HUES6 (cell line): ENCODE measurements around the gene PKIG.
"Not testable (repeated sequence)": the region's sequence is repeated elsewhere in the genome, so short reads cannot be mapped to it uniquely, and the experiment has no call there.

ENCODE experiments used
- H3K27ac ChIP-seq: 2 replicates; pipeline ENCODE4 v1.7.0; 2013; ENCODE audit warnings: low read depth, mild to moderate bottlenecking, low read length, inconsistent platforms
- H3K27me3 ChIP-seq: 2 replicates; pipeline ENCODE4 v1.6.1; 2013; ENCODE audit warnings: low read length; ENCODE audit not compliant: control insufficient read depth, insufficient read depth
- H3K36me3 ChIP-seq: 2 replicates; pipeline ENCODE4 v1.6.1; 2013; ENCODE audit warnings: low read length; ENCODE audit not compliant: control insufficient read depth, insufficient read depth
- H3K4me1 ChIP-seq: 2 replicates; pipeline ENCODE4 v1.6.1; 2013; ENCODE audit warnings: low read length; ENCODE audit not compliant: control insufficient read depth, insufficient read depth
- H3K4me3 ChIP-seq: 2 replicates; pipeline ENCODE4 v1.5.1; 2013; ENCODE audit warnings: low read depth, low read length
- H3K9ac ChIP-seq: one replicate; pipeline ENCODE4 v1.6.1; 2013; ENCODE audit warnings: mild to moderate bottlenecking, low read length
- H3K9me3 ChIP-seq: 2 replicates; pipeline ENCODE4 v1.6.1; 2013; ENCODE audit warnings: low read depth, low read length; ENCODE audit not compliant: control insufficient read depth, insufficient read depth

The PKIG gene

DNA sequence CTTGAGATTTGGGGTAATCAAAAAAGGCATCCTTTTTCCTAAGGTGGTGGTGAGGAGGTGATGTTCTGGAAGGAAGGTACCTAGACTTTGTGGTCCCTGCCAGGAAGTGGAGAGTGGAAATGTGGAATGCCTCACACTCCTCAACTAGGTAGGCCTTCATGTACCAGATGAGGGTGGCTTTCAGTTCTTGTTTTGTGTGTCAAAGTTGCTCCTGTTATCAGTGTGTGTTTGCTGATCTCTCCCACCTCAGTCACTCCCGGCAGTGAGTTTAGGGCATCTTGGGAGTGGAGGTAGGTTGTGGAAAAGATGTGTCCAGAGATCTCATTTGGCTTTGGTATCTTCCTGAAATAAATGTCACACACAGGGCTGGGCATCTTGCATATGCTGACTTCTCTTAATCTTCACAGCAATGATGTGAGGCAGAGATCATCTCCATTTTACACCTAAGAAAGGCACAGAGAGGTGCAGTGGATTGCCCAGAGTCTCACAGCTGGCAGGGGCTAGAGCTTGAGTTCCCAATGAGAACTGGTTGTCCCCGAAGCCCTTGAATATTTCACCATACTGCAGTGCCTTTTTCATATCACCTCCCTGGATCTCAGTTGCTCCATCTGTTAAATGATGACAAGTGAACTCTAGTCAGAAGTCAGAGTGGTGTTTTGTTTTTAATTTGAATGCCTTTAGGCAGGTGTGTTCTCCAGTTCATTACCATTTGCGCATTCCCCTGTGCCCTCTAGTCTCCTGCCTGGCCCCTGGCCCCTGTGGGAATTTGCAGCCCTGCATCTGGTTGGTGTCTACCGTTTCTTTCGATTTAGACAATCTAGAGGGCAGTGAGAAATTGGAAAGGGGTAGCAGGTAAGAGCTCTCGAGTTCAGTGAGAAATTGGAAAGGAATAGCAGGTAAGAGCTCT lies 2.9 kb downstream of the PKIG start:
- Histone ChIP-seq H3K27ac (no peak overlapping the region), H3K9me3 (no peaks in the 10 kb centered on the region), H3K4me3 (no peak overlapping the region), H3K36me3 (peaks cover 4% of the 10 kb centered on the region; the same call in 1 of the 2 replicates), H3K9ac (no peak overlapping the region), H3K4me1 (peaks cover 42% of the 10 kb centered on the region), H3K27me3 (no peaks in the 10 kb centered on the region)

DNA sequence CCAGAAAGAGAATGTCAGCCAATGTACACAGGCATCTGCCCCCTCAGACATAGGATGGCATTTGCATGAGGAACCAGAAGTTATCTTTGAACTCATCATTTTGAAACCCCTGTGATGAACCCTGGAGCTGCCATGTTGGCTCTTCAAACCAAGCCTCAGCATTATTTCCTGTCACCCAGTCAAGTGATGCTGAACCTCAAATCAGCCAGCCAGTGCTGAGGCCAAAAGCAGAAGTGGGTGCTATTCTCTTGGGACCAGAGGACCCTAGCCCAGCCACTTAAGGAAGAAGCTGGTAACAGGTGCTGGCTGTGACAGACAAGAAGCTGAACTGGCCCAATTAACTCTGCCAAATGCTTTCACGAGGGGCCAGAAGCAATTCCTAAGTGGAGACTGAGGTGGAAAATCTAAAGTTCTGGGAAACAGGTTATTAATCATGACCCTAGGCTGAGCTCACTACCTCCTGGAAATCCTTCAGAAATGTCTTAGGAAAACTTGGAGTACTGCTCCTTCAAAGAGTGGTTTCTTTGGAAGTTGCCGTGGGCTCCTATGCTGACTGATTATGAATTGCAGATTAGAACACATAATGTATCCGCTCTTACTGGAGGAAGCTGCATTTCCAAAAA lies 4.0 kb downstream of the PKIG start:
- H3K9me3 ChIP-seq: no peaks in the 10 kb centered on the region
- no peak overlapping the region for H3K4me3 ChIP-seq
- H3K27me3 ChIP-seq: no peaks in the 10 kb centered on the region
- H3K9ac ChIP-seq: no peak overlapping the region
- H3K4me1 ChIP-seq: peaks cover 49% of the 10 kb centered on the region
- peaks cover 11% of the 10 kb centered on the region; the same call in 1 of the 2 replicates for H3K36me3 ChIP-seq
- no peak overlapping the region for H3K27ac ChIP-seq

DNA sequence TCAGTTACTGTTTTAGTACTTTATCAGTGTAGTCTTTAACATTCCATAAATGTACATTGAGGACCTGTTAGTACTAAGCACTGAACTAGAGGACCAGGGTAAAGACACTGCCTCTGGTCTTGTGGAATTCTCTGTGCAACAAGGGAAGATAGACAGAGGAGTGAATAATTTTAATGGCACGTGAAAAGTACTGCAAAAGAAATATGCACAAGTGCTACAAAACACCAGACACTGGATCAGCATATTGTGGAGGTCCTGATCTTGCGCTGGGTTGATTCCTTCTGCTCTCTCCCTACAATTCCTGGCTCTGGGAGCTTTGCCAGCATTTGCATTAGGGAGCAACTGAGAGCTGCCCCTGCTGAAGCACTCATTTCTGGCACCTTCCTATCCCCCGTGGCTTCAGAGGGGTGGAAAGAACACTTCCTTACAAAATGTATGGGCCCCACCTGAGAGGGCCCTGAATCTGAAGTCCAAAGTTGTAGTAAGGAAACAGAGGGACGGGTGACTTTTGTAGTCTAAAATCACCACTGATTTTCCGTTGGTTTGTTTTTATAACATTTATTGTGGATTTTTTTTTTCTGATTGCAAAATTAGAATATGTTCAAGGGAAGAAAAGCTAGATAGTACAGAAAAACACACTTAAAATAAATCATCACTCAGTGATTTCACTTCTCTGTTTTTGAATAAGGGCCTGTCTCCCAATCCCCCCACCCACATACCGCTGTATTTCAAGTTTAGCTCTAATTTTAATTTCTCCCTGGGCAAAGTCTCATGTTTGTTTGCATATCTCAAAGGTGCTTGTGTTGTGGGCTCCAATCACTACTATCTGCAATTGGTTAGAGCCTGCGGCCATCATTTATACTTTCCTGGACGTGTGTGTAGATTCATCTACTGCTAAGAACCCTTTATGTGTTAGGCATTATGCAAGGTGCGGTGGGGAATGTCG lies 4.9 kb downstream of the PKIG start:
- no peak overlapping the region for H3K4me3 ChIP-seq
- H3K4me1 ChIP-seq: peaks cover 40% of the 10 kb centered on the region
- H3K27ac ChIP-seq: no peak overlapping the region
- no peaks in the 10 kb centered on the region for H3K27me3 ChIP-seq
- H3K36me3 ChIP-seq: peaks cover 11% of the 10 kb centered on the region; the same call in 1 of the 2 replicates
- H3K9ac ChIP-seq: no peak overlapping the region
- H3K9me3 ChIP-seq: no peaks in the 10 kb centered on the region

DNA sequence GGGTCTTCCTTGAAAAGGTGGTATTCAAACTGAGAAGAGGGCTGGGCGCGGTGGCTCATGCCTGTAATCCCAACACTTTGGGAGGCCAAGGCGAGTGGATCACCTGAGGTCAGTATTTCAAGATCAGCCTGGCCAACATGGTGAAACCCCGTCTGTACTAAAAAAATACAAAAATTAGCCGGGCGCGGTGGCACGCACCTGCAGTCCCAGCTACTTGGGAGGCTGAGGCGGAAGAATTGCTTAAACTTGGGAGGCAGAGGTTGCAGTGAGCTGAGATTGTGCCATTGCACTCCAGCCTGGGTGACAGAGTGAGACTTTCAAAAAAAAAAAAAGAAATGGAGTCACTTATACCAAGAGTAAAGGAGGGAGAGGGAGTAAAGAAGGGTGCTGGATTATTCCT lies 5.9 kb downstream of the PKIG start:
- H3K9me3 ChIP-seq, H3K4me3 ChIP-seq, H3K27ac ChIP-seq, H3K9ac ChIP-seq, H3K27me3 ChIP-seq: not testable (repeated sequence)
- H3K4me1 ChIP-seq: peaks cover 37% of the 10 kb centered on the region
- H3K36me3 ChIP-seq: peaks cover 13% of the 10 kb centered on the region; the same call in 1 of the 2 replicates

DNA sequence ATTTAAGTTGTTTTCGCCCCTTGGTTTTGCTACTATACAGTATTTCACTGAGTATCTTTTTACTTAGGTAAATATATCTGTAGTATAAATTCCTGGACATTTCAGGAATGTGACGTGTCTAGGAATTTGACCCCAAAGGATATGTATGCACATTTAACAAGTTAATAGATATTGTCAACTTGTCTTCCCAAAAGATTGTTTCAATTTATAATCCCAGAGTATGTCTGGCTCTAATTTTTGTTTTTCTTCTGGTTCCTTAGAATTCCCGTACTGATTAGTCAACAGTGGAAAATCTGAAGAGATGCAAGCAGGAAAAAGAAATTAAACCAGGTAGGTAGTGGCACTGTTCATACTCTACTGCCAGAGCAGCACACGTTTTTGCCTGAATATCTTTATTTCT lies 7.2 kb downstream of the PKIG start:
- Histone ChIP-seq H3K27ac (no peak overlapping the region), H3K9ac (no peak overlapping the region), H3K36me3 (peaks cover 13% of the 10 kb centered on the region; the same call in 1 of the 2 replicates), H3K4me1 (peaks cover 28% of the 10 kb centered on the region), H3K27me3 (no peaks in the 10 kb centered on the region), H3K9me3 (no peaks in the 10 kb centered on the region), H3K4me3 (no peak overlapping the region)

DNA sequence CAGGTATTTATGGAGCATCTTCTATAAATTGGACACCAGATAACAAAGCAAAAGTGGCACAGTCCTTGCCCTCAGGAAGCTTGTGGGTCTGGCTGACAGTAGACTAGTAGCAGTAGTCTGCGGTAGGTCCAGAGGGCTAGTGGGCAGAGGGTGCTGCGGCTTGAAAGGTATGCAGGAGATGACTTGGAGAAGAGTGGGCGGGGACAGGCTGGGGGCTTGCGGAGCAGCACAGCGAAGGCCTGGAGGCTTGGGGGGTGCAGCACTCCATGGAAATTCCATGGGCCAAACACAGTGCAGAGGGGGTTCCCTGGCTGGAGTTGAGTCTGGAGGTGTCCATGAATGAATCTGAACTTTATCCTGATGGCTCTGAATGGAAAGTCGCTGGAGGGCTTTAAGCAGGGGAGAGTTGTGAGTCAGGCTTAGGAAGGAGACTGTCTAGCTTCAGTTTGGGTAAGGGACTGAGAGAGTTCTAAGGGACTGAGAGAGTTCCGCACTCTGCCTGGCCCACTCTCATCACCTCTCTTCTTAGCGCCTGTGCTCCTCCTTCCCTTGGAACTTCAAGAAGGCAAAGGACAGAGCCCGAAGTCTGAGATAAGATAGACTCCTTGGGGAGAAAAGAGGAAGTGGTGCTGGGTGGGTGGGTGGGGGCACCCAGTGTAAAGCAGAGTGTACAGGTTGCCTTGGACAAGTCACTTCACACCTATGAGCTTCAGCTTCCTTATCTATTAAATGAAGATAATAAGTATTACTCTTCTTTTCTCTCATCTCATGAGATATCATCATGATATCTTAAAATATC lies 8.8 kb downstream of the PKIG start:
- Histone ChIP-seq H3K27ac (no peak overlapping the region), H3K36me3 (peaks cover 13% of the 10 kb centered on the region; the same call in 1 of the 2 replicates), H3K4me1 (peaks cover 14% of the 10 kb centered on the region), H3K9ac (no peak overlapping the region), H3K4me3 (no peak overlapping the region), H3K27me3 (no peaks in the 10 kb centered on the region), H3K9me3 (no peaks in the 10 kb centered on the region)

DNA sequence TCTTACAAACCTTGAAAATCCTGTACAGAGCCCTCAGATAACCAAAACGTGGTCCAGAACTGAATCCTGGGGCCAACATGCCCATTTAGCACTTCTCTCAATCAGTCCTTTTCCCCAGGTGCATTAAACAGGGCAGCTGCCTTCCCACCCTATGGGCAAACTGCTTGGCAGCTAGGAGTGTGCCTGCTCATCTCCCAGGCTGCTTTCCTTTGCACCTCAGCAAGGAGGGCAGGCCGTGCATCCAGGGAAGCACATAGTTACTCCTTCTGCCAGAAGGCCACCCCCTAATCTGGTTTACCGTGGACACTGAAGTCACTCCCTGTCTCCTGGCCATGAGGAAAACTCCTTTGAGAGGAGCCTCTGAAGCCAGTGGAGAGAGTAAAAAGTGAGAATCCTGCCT lies 10.0 kb downstream of the PKIG start:
- H3K27me3 ChIP-seq: no peaks in the 10 kb centered on the region
- H3K9me3 ChIP-seq: no peaks in the 10 kb centered on the region
- H3K4me3 ChIP-seq: no peak overlapping the region
- peaks cover 13% of the 10 kb centered on the region; the same call in 1 of the 2 replicates for H3K36me3 ChIP-seq
- H3K9ac ChIP-seq: no peak overlapping the region
- H3K27ac ChIP-seq: no peak overlapping the region
- peaks cover 20% of the 10 kb centered on the region for H3K4me1 ChIP-seq

DNA sequence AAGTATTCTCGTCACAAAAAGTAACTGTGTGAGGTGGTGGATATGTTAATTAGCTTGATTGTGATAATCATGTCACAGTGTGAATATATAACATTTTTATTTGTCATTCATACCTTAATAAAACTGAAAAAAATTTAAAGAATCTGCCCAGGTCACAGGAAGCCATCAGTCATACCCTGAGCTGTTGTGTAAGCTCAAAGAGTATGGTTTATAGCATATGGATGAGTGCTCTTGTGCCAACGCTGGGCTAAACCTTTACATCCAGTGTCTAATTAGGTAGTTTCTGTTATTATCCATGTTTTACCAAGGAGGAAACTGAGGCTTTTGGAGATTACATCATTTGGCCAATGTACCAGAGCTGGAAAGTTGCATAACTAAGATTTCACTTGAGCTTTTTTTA lies 11.4 kb downstream of the PKIG start:
- no peaks in the 10 kb centered on the region for H3K27me3 ChIP-seq
- H3K36me3 ChIP-seq: peaks cover 13% of the 10 kb centered on the region; the same call in 1 of the 2 replicates
- no peak overlapping the region for H3K4me3 ChIP-seq
- H3K9me3 ChIP-seq: no peaks in the 10 kb centered on the region
- H3K4me1 ChIP-seq: peaks cover 34% of the 10 kb centered on the region
- H3K27ac ChIP-seq: no peak overlapping the region
- H3K9ac ChIP-seq: no peak overlapping the region

DNA sequence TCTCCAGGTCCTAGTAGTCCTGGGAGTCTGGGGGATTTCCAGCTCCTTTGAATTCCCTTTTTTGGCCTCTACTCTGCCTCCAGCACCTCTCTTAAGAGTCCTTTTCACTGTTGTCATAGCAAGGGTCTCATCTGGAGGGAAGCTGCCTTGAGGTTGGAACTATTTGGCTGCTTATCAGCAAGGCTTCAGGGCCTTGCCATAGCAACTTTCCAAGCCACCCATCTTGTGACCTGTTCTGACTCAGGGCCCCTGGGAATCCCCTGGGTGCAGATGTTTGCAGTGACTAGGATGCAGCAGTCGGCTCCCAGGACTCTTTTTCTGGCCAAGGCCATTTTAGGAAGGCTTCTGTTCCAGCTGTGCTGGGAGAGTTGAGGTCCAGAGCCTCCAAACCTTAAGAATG lies 12.4 kb downstream of the PKIG start:
- no peaks in the 10 kb centered on the region for H3K9me3 ChIP-seq
- H3K4me3 ChIP-seq: no peak overlapping the region
- H3K27me3 ChIP-seq: no peaks in the 10 kb centered on the region
- H3K36me3 ChIP-seq: peaks cover 13% of the 10 kb centered on the region; the same call in 1 of the 2 replicates
- H3K27ac ChIP-seq: no peak overlapping the region
- H3K9ac ChIP-seq: no peak overlapping the region
- peaks cover 36% of the 10 kb centered on the region for H3K4me1 ChIP-seq

DNA sequence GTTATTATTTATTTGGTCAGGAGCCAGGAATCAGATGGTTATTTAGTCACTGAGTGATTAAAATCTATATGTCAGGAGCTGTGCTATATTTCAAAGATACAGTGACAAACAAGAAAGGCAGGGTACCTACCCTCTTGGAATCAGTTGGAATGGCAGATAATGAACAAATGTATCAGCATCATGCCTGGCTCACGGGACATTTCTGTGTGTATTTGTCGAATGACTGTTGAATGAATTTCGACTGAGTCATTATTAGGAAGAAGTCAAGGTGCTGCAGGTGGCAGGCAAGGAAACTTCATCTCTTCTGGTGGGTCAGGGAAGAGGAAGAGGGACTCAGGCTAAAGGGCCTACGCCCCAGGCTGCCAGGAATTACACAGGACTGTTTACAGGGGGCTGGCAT lies 13.6 kb downstream of the PKIG start:
- H3K36me3 ChIP-seq: 0 out of 2 replicates have a peak, but pooled peaks cover 2% of the 10 kb centered on the region
- H3K27me3 ChIP-seq: no peaks in the 10 kb centered on the region
- H3K9me3 ChIP-seq: no peaks in the 10 kb centered on the region
- H3K9ac ChIP-seq: no peak overlapping the region
- H3K4me1 ChIP-seq: peaks cover 31% of the 10 kb centered on the region
- H3K4me3 ChIP-seq: no peak overlapping the region
- no peak overlapping the region for H3K27ac ChIP-seq
